GM13977 (cell line): ENCODE measurements around the gene DHRSX.

ENCODE experiments used
- DNase-seq: peaks from one replicate; pipeline ENCODE4 v3.0.0; 2012; ENCODE audit warnings: low spot score
- CTCF ChIP-seq: IDR thresholded peaks from 2 replicates; pipeline ENCODE4 v1.5.1; 2012; ENCODE audit warnings: mild to moderate bottlenecking, control low read depth; ENCODE audit not compliant: insufficient read depth; ENCODE audit errors: extremely low read depth, missing control alignments
- in situ Hi-C: fragments of 300-500 bp; cut with MboI; formaldehyde crosslinking; loops from one replicate; pipeline ENCODE4 v1.12.0; 2022; ENCODE audit warnings: low sequenced_read_pairs, low pct_unique_long_range_greater_than_20kb, mixed read lengths, inconsistent platforms; ENCODE audit not compliant: unreplicated experiment

The DHRSX gene

DNA sequence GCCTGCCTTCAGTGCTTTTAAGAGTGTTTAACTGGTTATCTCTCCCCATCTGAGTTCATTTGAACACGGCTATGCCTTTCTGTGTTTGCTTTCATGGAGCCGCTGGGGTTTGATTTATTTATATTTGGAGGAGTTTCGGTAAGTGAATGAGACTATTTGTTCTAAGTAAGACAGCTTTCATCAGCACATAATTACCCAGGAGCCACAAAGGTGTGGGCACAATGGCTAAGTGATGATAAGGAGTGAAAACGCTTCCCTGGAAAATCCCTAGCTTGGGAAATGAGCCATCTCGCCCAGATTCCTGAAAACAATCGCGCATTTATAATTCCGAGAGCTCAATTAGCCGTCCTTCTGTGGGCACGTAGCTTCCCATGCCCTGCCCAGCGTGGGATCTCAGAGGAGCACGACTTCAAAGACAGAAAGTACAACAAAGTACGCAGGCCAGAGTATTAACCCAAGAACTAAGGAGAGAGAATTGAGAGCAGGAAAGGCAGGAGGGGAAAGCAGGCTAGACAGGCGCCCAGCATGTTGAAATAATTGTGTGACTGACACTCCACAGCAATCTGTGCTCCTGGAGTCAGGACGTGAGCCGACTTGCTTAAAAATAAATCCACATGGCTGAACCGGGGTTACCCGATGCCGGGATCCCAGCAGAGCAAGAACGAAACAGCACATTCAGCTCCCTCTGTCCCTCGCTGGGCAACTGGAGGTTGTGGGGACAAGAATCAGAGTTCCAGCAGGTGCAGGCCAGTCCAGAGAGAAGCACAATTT is 99.0 kb downstream of the DHRSX start:
- no peak for TF ChIP-seq CTCF
- in situ Hi-C loops = no loop called here
- no peak for DNase-seq

- in situ Hi-C loops = no loop called here
- no peak for DNase-seq
These were observed 99.6 kb downstream of the DHRSX start for GRCh38 chrX:2401201-2401589.

GRCh38 chrX:2398064-2398656 is 102.6 kb downstream of the DHRSX start:
- in situ Hi-C loops = no loop called here
- TF ChIP-seq CTCF = no peak
- DNase-seq = no peak

More at GRCh38 chrX:2401201-2401589, 99.6 kb downstream of the DHRSX start:
- no peak for TF ChIP-seq CTCF

- in situ Hi-C loops = no loop called here
- DNase-seq = no peak
- TF ChIP-seq CTCF = no peak
These were observed 103.3 kb downstream of the DHRSX start for GRCh38 chrX:2397229-2398063.

DNA sequence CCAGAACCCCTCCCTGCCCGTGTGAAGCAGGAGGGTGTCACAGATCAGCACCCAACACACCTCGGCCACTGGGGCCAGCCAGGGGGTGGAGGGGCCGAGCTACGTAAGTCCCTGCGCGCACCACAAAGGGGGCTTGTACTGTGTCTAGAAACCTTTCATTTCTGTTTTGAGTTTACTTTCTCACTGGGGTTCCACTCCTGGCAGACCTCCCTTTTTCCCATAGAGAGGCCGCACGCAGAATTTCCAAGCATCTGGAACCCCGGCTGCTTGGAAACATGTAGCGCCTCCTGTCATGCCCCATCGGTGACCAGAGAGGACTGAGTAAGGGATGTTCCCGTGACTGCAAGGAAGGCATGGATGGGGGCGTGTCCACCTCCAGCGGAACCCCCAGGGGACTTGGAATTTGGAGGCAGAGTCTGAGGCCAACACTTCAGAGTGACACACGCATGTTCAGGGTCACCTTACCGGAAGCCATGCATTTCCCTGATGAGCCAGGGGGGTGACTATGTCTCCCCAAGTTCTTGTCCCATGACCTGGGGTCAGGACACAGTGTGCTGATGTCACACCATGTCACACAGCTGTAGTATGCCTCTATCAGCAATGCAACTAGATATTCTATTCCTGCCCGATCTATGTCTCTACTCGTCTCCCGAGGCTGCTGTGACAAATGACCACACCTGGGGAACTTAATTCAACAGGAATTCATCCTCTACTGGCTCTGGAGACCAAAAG is 105.3 kb downstream of the DHRSX start:
- in situ Hi-C loops = no loop called here
- no peak for TF ChIP-seq CTCF
- no peak for DNase-seq

DNA sequence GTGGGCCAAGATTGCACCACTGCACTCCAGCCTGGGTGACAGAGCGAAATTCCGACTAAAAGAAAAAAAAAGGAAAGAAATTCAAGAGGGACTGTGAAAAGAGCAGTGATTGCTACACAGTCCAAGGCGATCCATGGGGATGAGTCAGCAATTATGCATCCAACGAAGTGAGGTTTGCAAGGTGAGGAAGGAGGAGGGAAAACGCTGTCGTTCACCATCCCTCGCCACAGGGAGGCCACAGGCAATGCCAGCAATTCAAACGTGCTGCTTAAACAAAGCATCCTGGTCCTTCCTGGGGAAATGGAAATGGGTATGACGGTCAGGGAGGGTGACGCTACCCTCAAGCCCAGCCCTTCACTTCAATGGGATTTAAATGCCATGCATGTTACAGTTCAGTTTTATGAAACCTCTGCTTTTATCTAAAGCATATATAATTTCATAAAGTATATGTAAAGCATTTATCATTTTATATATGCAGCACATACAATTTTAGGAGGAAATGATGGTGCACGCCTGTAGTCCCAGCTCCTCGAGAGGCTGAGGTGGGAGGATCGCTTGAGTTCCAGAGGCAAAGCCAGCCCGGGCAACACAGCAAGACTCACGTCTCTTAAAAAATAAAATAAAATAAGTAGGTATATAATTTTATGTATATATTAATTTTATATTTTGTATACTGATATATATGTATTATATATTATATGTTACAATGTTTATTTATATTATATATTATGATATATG is 108.7 kb downstream of the DHRSX start:
- TF ChIP-seq CTCF = no peak
- no peak for DNase-seq

More for the DNA sequence above, 108.7 kb downstream of the DHRSX start:
- in situ Hi-C loops = no loop called here
